Neuron (in vitro differentiated cells): ENCODE measurements around the gene TNN.

Experiments used
- H2AFZ ChIP-seq: one replicate; pipeline ENCODE4 v1.6.1; 2013; ENCODE audit warnings: low read depth, mild to moderate bottlenecking, inconsistent platforms, low read length, moderate library complexity
- H3K27me3 ChIP-seq: one replicate; pipeline ENCODE4 v1.6.1; 2013; ENCODE audit warnings: low read length; ENCODE audit not compliant: insufficient read depth
- H3K36me3 ChIP-seq: one replicate; pipeline ENCODE4 v1.6.1; 2013; ENCODE audit warnings: low read length; ENCODE audit not compliant: insufficient read depth
- H3K4me1 ChIP-seq: one replicate; pipeline ENCODE4 v1.6.1; 2013; ENCODE audit warnings: low read length; ENCODE audit not compliant: insufficient read depth
- H3K4me3 ChIP-seq: 2 replicates; pipeline ENCODE4 v1.5.1; 2013; ENCODE audit warnings: mild to moderate bottlenecking, low read length, moderate library complexity
- H3K9me3 ChIP-seq: one replicate; pipeline ENCODE4 v1.6.1; 2013; ENCODE audit warnings: low read length

Gene TNN

GRCh38 chr1:175167861-175168260 is 100.2 kb downstream of the TNN start:
- H3K9me3 ChIP-seq, result no peaks in the 10 kb centered on the region
- no peak overlapping the region for H3K4me3 ChIP-seq
- H3K36me3 ChIP-seq, result no peaks in the 10 kb centered on the region
- no peak overlapping the region for H2AFZ ChIP-seq
- peaks cover 12% of the 10 kb centered on the region for H3K4me1 ChIP-seq
- peaks cover 14% of the 10 kb centered on the region for H3K27me3 ChIP-seq

DNA sequence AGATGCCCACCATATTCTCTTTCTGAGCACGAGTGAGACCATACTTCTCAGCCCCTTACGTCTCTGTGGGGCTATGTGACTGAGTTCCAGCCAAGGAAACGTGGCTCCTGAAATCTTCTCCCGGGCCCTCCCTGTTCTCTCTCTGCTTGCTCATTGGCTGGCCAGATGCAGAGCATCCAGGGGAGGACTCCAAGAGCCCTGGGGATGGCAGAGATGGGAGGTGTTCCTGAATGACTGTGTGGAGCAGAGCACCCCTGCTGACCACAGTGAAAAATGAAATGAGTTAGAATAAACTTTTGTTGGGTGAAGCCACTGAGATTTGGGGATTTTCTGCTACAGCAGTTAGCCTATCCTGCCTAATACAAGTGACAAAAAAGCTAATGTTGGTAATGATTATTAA is 101.1 kb downstream of the TNN start:
- Histone ChIP-seq H3K36me3 (no peaks in the 10 kb centered on the region), H3K4me1 (peaks cover 12% of the 10 kb centered on the region), H3K9me3 (no peaks in the 10 kb centered on the region), H3K27me3 (peaks cover 14% of the 10 kb centered on the region), H3K4me3 (no peak overlapping the region), H2AFZ (no peak overlapping the region)

- Histone ChIP-seq H3K36me3 (no peaks in the 10 kb centered on the region), H3K9me3 (no peaks in the 10 kb centered on the region), H3K4me3 (no peak overlapping the region), H2AFZ (no peak overlapping the region), H3K27me3 (peaks cover 14% of the 10 kb centered on the region), H3K4me1 (peaks cover 7% of the 10 kb centered on the region)
These were observed 101.8 kb downstream of the TNN start for GRCh38 chr1:175169286-175170018.

GRCh38 chr1:175171036-175171913 is 103.6 kb downstream of the TNN start:
- peaks cover 14% of the 10 kb centered on the region for H3K27me3 ChIP-seq
- no peak overlapping the region for H2AFZ ChIP-seq
- H3K4me3 ChIP-seq, result no peak overlapping the region
- no peaks in the 10 kb centered on the region for H3K4me1 ChIP-seq
- no peaks in the 10 kb centered on the region for H3K9me3 ChIP-seq
- no peaks in the 10 kb centered on the region for H3K36me3 ChIP-seq

- Histone ChIP-seq H2AFZ (no peak overlapping the region), H3K4me3 (no peak overlapping the region), H3K27me3 (peaks cover 5% of the 10 kb centered on the region), H3K36me3 (no peaks in the 10 kb centered on the region), H3K4me1 (no peaks in the 10 kb centered on the region), H3K9me3 (no peaks in the 10 kb centered on the region)
These were observed 104.9 kb downstream of the TNN start for GRCh38 chr1:175172503-175172902.

GRCh38 chr1:175173531-175173930 is 105.9 kb downstream of the TNN start:
- no peaks in the 10 kb centered on the region for H3K9me3 ChIP-seq
- peaks cover 1% of the 10 kb centered on the region for H3K27me3 ChIP-seq
- H3K4me1 ChIP-seq, result no peaks in the 10 kb centered on the region
- H3K4me3 ChIP-seq, result no peak overlapping the region
- no peaks in the 10 kb centered on the region for H3K36me3 ChIP-seq
- no peak overlapping the region for H2AFZ ChIP-seq

DNA sequence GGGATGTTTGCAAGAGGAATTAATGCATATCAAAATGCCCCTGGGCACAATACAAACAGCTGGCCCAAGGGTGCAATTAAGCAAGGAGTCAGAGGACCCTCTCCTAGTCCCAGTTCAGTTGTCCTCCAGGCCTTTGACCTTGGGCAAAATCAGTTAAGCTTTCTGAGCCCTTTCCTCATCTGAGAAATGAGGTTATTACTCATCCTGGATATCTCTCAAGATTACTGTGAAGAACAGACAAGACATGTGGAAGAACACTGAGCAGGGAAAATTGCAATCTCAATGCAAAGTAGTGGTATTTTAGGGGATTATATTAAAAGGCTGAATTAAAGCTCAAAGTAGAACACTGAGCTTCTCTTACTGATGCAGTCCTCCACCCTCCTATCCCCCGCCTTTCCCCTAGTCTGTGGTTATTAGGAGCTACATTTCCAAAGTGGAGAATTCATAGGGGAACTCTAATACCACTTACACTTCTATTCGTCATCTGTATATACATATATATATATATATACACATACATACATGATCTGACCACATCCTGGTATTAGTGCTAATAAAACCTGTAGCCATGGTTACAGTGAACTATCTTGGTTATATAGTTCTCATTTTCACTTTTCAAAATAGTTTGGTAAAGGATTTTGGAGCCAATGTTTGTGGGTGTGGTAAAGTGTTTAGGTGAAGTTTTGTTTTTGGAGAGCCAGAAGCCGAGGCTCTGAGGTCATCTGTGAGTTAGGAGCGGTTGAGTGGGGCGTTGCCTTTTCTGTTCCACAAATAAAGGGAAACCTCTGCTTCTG is 106.9 kb downstream of the TNN start:
- Histone ChIP-seq H2AFZ (no peak overlapping the region), H3K9me3 (no peaks in the 10 kb centered on the region), H3K4me3 (no peak overlapping the region), H3K4me1 (no peaks in the 10 kb centered on the region), H3K27me3 (no peaks in the 10 kb centered on the region), H3K36me3 (no peaks in the 10 kb centered on the region)

- H3K27me3 ChIP-seq, result no peaks in the 10 kb centered on the region
- no peaks in the 10 kb centered on the region for H3K4me1 ChIP-seq
- H2AFZ ChIP-seq, result no peak overlapping the region
- no peak overlapping the region for H3K4me3 ChIP-seq
- no peaks in the 10 kb centered on the region for H3K36me3 ChIP-seq
- no peaks in the 10 kb centered on the region for H3K9me3 ChIP-seq
These were observed 108.6 kb downstream of the TNN start for GRCh38 chr1:175176246-175176645.

DNA sequence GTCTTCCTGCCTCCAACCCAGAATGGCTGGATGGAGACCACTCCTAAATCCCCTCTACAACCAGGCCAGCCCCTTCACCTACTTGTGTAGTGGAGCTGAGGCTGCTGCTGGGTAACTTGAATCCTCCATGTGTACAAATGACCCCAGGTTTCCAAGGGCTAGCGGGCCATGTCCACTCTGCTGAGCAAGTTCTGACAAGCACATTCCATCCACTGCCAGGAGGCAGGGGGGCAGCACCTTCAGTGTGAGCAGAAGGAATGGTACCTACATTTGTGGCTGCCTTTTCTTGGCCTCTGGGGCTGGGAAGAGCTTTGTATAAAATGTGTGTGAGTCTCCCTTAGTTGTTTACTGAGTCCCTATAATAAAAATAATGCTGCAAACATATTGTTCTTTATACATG is 110.4 kb downstream of the TNN start:
- H3K27me3 ChIP-seq, result no peaks in the 10 kb centered on the region
- no peaks in the 10 kb centered on the region for H3K36me3 ChIP-seq
- H2AFZ ChIP-seq, result no peak overlapping the region
- no peak overlapping the region for H3K4me3 ChIP-seq
- H3K4me1 ChIP-seq, result no peaks in the 10 kb centered on the region
- H3K9me3 ChIP-seq, result no peaks in the 10 kb centered on the region

GRCh38 chr1:175178456-175178855 is 110.8 kb downstream of the TNN start:
- Histone ChIP-seq H3K9me3 (no peaks in the 10 kb centered on the region), H3K4me3 (no peak overlapping the region), H2AFZ (no peak overlapping the region), H3K36me3 (no peaks in the 10 kb centered on the region), H3K4me1 (no peaks in the 10 kb centered on the region), H3K27me3 (no peaks in the 10 kb centered on the region)

GRCh38 chr1:175179837-175180590 is 112.4 kb downstream of the TNN start:
- Histone ChIP-seq H3K9me3 (no peaks in the 10 kb centered on the region), H3K36me3 (no peaks in the 10 kb centered on the region), H3K4me1 (no peaks in the 10 kb centered on the region), H3K4me3 (no peak overlapping the region), H2AFZ (no peak overlapping the region), H3K27me3 (no peaks in the 10 kb centered on the region)

- no peaks in the 10 kb centered on the region for H3K4me1 ChIP-seq
- H3K9me3 ChIP-seq, result no peaks in the 10 kb centered on the region
- H3K36me3 ChIP-seq, result no peaks in the 10 kb centered on the region
- H3K4me3 ChIP-seq, result no peak overlapping the region
- no peaks in the 10 kb centered on the region for H3K27me3 ChIP-seq
- no peak overlapping the region for H2AFZ ChIP-seq
These were observed 114.6 kb downstream of the TNN start for GRCh38 chr1:175182201-175182746.
